Medulla oblongata (tissue), 1 donor: ENCODE results near the gene ERI3.

Experiments used
- DNase-seq: peaks from one replicate; pipeline ENCODE4 v3.0.0-alpha.2; 2015; ENCODE audit errors: extremely low spot score

Gene ERI3

GRCh38 chr1:44316231-44316759, 38.8 kb downstream of the ERI3 start:
- peak; percentile 38 for DNase-seq

GRCh38 chr1:44315521-44315920, 39.5 kb downstream of the ERI3 start:
- DNase-seq, result no peak

GRCh38 chr1:44314452-44314851, 40.6 kb downstream of the ERI3 start:
- no peak for DNase-seq

- DNase-seq, result no peak
These were observed 41.7 kb downstream of the ERI3 start for GRCh38 chr1:44313265-44313918.

- DNase-seq, result no peak
These were observed 42.5 kb downstream of the ERI3 start for GRCh38 chr1:44312399-44313196.

GRCh38 chr1:44310006-44310405, 45.1 kb downstream of the ERI3 start:
- DNase-seq, result no peak

GRCh38 chr1:44305962-44306422, 49.1 kb downstream of the ERI3 start:
- DNase-seq, result no peak

GRCh38 chr1:44303532-44303931, 51.5 kb downstream of the ERI3 start:
- no peak for DNase-seq

GRCh38 chr1:44302541-44302940, 52.5 kb downstream of the ERI3 start:
- no peak for DNase-seq

- DNase-seq, result no peak
These were observed 53.6 kb downstream of the ERI3 start for GRCh38 chr1:44301442-44301841.

- no peak for DNase-seq
These were observed 54.2 kb downstream of the ERI3 start for GRCh38 chr1:44300852-44301251.

GRCh38 chr1:44297695-44298400, 57.2 kb downstream of the ERI3 start:
- DNase-seq, result no peak

- DNase-seq, result no peak
These were observed 58.3 kb downstream of the ERI3 start for GRCh38 chr1:44296806-44297205.

GRCh38 chr1:44296086-44296485, 59.0 kb downstream of the ERI3 start:
- DNase-seq, result no peak

GRCh38 chr1:44294588-44295007, 60.5 kb downstream of the ERI3 start:
- DNase-seq, result peak; percentile 82

- DNase-seq, result no peak
These were observed 61.2 kb downstream of the ERI3 start for GRCh38 chr1:44293761-44294315.

- no peak for DNase-seq
These were observed 62.4 kb downstream of the ERI3 start for GRCh38 chr1:44292651-44293050.

GRCh38 chr1:44290250-44291094, 64.6 kb downstream of the ERI3 start:
- DNase-seq, result no peak

GRCh38 chr1:44289530-44289929, 65.5 kb downstream of the ERI3 start:
- no peak for DNase-seq

- no peak for DNase-seq
These were observed 66.2 kb downstream of the ERI3 start for GRCh38 chr1:44288883-44289282.

- no peak for DNase-seq
These were observed 70.9 kb downstream of the ERI3 start for GRCh38 chr1:44284184-44284583.
